T follicular helper cell (primary cell): Measurements from ENCODE around the gene ZGPAT.
"Not testable (repeated sequence)": the region's sequence is repeated elsewhere in the genome, so short reads cannot be mapped to it uniquely, and the experiment has no call there.

ENCODE experiments used
- DNase-seq: peaks from one replicate; pipeline ENCODE4 v3.0.0-alpha.2; 2020; ENCODE audit warnings: low read depth
- total RNA-seq, 2 experiments: gene quantifications; one replicate each; lab custom pipeline; 2026; lab: John Stamatoyannopoulos, UW

The ZGPAT gene
- total RNA-seq = 9.4 to 17.6 reads per million in 2 experiments

DNA sequence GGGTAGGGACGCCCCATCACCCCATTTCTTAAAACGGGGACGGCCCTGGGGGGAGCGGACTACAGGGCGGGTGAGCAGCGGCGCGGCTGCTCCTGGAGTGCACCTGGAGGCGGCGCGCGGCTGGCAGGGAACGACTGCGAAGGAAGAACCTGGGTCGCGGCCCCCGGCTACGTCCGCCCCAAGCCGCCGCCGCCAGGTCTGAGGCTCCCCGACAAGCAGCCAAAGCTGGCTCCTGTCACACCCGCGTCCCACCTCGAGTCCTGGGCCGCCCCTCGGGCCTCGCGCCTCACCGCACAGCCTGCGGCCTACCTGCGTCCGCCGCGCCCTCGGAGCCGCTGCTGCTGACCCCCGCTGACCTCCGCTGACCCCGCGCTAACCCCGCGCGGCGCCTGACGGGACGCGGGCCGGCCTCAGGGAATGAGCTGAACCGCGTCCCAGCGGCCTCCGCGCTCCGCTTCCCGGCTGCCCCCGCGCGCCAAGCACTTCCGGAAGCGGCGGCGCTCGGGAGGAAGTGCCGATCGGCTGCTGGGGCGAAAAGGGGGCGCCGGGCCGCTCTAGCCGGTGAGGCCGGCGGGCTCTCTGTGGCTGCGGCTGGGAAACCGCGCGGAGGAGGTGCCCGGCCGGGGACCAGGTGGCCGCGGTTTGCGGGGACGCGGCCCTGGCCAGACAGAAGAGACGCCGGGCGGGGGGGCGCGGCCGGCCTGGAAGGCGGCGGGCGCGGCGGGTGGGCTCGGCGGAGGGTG, at the start of gene ZGPAT, which contains the start of gene ARFRP1:
ZGPAT (plus strand) TSS at position 482 of the 743 bp plus-strand sequence. CDS start 542 bp downstream, outside the sequence.
ARFRP1 (minus strand) TSS at position 419 of the 743 bp plus-strand sequence. CDS start 885 bp downstream, outside the sequence.
- peak; percentile 78 for DNase-seq

GRCh38 chr20:63658749-63659187, 49.1 kb upstream of the ZGPAT start:
- no peak for DNase-seq

DNA sequence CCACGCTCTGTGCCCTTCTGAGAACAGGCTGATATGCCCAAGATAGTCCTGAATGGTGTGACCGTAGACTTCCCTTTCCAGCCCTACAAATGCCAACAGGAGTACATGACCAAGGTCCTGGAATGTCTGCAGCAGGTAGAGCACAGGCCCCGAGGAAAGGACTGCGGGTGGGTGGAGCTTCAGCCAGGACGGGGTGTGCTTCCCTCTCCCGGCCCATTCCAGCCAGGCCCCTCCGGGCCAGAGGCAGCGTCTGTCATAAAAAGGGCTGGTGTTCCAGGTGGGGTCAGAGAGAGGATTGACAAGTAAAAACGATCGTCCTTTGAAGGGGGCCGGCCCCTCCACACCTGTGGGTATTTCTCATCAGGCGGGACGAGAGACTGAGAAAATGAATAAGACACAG, 48.5 kb upstream of the ZGPAT start:
- no peak for DNase-seq

GRCh38 chr20:63660174-63660573, 47.7 kb upstream of the ZGPAT start:
- DNase-seq = not testable (repeated sequence)

DNA sequence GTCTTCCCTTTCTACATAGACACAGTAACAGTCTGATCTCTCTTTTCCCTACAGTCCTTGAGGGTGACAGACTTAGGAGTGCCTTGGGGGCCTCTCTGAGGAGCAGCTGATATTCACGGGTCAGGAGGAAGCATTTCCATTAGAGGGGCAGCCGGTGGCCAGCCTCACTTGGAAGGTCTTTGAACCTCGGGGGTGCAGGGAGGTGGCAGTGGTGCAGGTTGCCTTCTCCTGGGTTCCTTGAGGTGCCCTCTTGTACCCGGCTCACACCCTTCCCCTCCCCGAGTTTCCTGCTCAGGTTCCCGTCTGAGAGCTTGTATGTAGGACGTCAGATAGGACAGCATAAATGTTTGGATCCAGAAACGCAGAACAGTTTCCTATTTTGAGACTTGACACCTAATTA, 47.2 kb upstream of the ZGPAT start:
- no peak for DNase-seq

- no peak for DNase-seq
Observed at GRCh38 chr20:63661108-63661507, 46.7 kb upstream of the ZGPAT start.

- no peak for DNase-seq
Observed at GRCh38 chr20:63661959-63662812, 45.7 kb upstream of the ZGPAT start.

- DNase-seq = no peak
Observed at GRCh38 chr20:63662813-63663189, 45.0 kb upstream of the ZGPAT start.

GRCh38 chr20:63663332-63664066, 44.3 kb upstream of the ZGPAT start:
- no peak for DNase-seq

DNA sequence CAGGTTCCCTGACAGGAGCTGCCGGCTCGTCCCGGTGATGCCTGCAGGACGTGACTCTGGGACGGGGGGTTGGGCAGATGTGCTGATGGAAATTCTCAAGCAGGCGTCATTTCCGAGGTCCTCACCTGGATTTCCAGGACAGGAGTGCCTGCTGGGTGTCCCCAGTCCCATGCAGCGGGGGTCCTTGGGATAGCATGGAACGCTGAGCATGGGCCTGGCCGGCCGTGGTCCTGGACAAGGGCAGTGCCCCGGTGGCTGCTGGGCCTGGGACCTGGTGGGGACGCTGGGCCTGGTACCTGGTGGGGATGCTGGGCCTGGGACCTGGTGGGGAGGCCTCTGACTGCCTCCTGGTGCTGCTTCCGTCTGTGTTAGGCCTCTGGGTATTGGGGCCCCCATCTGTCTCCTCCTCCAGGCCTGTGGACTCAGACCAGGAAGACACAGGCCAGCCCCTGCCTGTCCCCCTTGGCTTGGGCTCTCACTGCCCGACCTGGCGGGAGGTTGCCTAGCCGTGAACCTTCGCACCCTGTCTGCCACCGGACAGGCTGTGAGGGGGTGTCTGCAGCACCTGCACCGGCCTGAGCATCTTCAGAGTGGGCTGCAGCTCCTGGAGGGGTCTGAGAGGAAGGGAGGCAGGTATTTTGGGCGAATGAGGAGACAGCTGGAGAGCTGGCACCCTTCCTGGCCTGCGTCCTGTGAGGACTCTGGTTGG, 43.5 kb upstream of the ZGPAT start:
- no peak for DNase-seq

- no peak for DNase-seq
Observed at GRCh38 chr20:63664861-63665594, 42.8 kb upstream of the ZGPAT start.

DNA sequence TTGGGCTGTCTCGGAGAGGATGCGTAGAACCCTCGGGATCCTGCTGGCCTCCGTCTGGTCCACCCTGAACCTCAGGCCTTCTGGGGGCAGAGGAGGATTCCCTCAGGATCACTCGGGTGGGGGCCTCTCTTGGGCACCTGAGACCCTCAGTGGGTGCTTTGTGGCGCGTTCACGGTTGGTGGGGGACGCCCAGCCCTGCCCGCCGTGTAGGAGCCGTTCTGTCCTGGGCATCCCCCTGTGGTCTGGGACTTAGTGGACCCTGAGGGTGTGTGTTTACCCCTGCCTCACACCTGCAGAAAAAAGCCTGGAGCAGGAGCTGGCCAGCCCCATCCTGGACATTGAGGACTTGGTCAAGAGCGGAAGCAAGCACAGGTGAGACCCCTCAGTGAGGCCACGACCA, 42.1 kb upstream of the ZGPAT start:
- no peak for DNase-seq

- no peak for DNase-seq
Observed at GRCh38 chr20:63667858-63668257, 40.0 kb upstream of the ZGPAT start.

DNA sequence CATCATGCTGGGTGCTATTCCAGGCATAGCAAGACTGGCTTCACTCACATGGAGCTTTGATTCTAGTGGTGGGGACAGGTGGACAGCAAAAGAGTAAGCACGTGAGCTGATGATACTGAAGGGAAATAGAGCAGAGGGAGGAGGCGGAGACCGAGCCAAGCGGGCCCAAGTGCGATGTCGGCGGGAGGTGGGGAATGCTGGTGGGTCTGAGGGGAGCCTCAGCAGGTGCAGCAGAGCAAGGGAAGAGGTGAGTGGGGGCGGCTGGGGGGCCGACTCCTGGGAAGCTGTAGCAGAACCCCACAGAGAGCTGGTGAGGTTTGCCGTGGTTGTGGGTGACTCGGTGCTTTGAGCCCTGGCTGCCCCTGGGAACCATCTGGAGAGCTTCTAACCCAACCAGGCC, 39.5 kb upstream of the ZGPAT start:
- DNase-seq = no peak

GRCh38 chr20:63671695-63672094, 36.1 kb upstream of the ZGPAT start:
- not testable (repeated sequence) for DNase-seq

DNA sequence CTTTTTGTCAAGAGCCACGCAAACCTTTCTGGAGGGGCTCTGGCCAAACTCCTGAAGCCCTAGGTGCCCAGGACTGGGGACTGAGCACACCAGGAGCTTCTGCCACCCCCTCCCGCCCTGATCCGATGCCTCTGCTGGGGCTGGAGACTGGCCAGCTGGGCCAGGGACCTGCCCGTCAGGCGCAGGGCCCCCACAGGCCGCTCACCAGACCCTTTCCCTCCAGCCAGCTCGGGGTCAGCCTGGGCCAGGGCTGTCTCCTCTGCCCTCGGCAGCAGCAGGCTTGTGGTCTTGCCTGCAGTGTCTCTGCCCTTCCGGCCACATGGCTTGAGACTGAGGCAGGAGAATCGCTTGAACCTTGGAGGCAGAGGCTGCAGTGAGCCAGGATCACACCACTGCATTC, 35.2 kb upstream of the ZGPAT start:
- no peak for DNase-seq

GRCh38 chr20:63673951-63674350, 33.9 kb upstream of the ZGPAT start:
- DNase-seq = no peak

GRCh38 chr20:63675681-63676368, 32.0 kb upstream of the ZGPAT start:
- no peak for DNase-seq

DNA sequence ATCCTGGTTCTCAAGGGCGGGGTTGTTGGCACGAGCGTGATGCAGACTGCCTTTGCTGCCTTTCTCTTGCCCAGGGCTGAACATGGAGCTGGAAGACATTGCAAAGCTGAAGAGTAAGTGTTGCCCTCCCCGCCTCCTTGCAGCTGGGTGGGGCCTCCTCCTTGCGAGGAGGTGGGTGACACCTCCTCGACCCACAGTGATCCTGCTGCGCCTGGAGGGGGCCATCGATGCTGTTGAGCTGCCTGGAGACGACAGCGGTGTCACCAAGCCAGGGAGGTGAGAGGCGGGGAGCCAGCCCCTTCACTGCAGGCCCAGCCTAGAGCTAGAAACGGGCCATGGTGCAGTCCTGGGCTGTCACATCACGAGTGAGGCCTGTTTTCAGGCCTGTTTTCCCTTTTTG, 29.8 kb upstream of the ZGPAT start:
- DNase-seq = no peak
